Stomach (tissue), 4 donors: ENCODE results near the gene FRMPD2.

Experiments used
- EP300 ChIP-seq: sonication (generic); formaldehyde crosslinking; IDR thresholded peaks from one replicate; pipeline ENCODE4 v1.6.1; 2017; ENCODE audit warnings: antibody characterized with exemption
- POLR2A ChIP-seq, 4 donors: fragments of 450-650 bp; IDR thresholded peaks; one replicate each; pipeline ENCODE4 v1.6.1; 2016; ENCODE audit warnings: antibody characterized with exemption in 4 of 4, control low read depth in 2 of 4, mild to moderate bottlenecking in 1 of 4, moderate library complexity in 1 of 4
- POLR2AphosphoS5 ChIP-seq, 3 donors: sonication (generic); formaldehyde crosslinking; IDR thresholded peaks; one replicate each; pipeline ENCODE4 v1.6.1; 2016; ENCODE audit warnings: antibody characterized with exemption in 3 of 3
- TF ChIP-seq, protein P1 (sequence below), 7 experiments: fragments of 450-650 bp in 4 of 7; fragments of 200-600 bp in 3 of 7; sonication (generic) in 3 of 7; IDR thresholded peaks; one replicate each; pipeline ENCODE4 v1.5.1; 2016 to 2019; ENCODE audit warnings: antibody characterized with exemption in 7 of 7, control low read depth in 2 of 7, mild to moderate bottlenecking in 1 of 7

DNA sequence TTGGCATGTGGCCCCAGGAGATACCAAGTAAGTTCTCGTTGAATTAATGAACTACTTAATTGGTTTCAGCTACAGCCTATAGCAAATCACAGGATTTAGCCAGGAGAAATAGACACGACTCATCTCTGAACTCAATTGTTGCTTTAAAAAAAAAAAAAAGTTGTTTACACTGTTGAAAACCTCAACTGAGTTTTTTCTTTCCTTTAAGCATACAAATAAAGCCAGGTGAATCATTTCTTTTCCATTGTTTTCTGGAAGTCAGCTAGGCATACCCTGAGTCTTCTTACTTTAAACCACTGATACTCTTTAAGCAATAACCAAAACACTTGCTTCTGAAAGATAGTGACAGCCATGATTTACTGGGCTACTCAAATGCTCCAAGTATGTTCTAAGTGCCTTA lies 755 bp downstream of the FRMPD2 start:
- TF ChIP-seq POLR2AphosphoS5 (IDR thresholded peaks at IDR 0.05) (no peak), EP300 (no peak), POLR2A (IDR thresholded peaks at IDR 0.05) (no peak)
- TF ChIP-seq, protein P1, sequence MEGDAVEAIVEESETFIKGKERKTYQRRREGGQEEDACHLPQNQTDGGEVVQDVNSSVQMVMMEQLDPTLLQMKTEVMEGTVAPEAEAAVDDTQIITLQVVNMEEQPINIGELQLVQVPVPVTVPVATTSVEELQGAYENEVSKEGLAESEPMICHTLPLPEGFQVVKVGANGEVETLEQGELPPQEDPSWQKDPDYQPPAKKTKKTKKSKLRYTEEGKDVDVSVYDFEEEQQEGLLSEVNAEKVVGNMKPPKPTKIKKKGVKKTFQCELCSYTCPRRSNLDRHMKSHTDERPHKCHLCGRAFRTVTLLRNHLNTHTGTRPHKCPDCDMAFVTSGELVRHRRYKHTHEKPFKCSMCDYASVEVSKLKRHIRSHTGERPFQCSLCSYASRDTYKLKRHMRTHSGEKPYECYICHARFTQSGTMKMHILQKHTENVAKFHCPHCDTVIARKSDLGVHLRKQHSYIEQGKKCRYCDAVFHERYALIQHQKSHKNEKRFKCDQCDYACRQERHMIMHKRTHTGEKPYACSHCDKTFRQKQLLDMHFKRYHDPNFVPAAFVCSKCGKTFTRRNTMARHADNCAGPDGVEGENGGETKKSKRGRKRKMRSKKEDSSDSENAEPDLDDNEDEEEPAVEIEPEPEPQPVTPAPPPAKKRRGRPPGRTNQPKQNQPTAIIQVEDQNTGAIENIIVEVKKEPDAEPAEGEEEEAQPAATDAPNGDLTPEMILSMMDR (IDR thresholded peaks at IDR 0.05): no peak
